Stromal cell of bone marrow (primary cell): Measurements from ENCODE around the gene CHD2.
"Not testable (repeated sequence)": the region's sequence is repeated elsewhere in the genome, so short reads cannot be mapped to it uniquely, and the experiment has no call there.

Experiments
- DNase-seq: peaks from one replicate; pipeline ENCODE4 v3.0.0-alpha.2; 2012; ENCODE audit warnings: low read depth

Gene CHD2

DNA sequence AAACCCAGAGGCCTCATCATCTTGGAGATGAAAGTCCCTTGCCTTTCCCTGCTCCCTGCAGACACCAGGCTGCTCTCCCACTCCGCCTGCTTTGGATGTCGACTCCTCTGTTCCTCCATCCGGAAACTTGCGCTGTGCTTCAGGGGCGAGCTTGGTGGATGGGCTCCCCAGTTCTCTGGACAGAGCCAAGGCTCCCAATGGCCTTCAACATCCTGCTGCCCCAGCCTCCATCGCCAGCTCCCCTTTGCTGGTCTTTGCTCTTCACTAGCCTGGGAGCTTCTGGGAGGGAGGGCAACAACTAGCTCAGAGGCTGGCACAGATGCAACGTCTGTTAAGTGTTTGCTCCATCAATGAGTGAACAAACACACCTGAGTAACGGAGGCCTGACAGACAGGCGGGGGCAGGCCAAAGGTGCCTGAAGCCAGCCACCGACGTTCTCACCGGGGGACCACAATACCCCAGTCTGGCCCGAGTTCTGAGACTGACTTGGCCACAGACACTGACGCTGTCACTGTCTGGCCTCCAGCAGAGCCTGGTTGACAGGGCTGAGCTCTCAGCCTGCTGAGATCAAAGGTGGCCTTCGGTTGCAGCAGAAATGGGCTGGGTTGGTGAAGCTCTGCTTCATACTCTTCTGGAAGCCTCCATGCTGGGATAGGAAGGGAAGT lies 149.9 kb downstream of the CHD2 start:
- no peak for DNase-seq

DNA sequence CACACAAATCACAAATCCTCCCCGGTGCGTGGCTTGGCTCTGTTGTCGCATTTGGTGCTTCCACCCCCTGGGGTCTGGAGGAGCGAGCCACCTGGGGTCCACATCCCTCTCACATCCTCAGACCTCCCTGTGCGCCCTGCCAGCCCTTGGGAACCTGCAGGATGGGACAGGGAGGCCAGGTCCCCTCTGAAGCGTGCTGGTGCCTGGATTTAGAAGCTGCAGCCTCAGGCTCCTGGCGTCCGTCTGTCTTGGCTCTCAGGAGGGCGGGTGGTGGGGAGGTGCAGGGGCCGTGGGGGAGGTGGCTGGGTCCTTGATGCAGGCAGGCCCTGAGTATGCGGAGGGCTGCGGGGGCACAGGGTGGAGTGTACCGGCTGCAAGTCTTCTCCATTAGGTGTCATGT lies 150.5 kb downstream of the CHD2 start:
- DNase-seq, result no peak

DNA sequence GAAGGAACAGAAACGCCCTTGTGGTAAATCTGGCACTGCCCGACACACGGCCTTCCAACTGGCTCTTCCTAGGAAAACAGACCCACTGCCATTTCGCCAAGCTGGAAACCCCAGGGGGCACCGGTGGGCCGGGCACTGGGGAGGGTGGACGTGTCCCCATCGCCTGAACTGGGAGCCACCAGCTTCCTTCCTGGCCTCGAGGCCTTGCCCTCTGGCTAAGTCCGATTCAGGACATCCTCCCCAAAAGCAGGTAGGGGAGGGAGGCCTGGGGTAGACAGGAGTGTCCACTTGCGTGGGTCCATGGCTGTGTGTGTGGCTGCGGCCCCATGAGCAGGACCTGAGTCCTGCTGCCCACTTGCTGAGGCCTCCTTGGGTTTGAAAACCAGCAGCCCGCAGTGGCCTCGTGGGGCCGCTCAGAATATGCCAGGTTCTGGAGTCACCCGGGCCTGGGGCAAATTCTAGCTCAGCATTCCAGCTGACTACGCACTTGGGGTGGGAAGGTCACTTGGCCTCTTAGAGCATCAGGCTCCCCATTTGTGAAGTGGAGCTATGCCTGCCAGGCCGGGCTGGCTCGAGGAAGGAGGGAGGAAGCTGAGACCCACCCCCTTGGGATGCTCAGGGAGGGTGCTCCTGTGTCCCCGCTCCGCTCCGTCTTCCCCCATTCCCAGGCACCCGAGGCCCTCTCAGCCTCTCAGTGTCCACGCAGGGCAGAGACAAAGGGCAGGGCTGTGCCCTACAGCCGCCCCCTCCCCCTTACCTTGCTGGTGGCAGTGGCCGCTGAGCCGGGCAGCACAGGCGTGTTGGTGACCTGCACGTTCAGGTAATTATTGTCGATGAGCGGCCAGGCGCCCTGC lies 151.3 kb downstream of the CHD2 start:
- no peak for DNase-seq

DNA sequence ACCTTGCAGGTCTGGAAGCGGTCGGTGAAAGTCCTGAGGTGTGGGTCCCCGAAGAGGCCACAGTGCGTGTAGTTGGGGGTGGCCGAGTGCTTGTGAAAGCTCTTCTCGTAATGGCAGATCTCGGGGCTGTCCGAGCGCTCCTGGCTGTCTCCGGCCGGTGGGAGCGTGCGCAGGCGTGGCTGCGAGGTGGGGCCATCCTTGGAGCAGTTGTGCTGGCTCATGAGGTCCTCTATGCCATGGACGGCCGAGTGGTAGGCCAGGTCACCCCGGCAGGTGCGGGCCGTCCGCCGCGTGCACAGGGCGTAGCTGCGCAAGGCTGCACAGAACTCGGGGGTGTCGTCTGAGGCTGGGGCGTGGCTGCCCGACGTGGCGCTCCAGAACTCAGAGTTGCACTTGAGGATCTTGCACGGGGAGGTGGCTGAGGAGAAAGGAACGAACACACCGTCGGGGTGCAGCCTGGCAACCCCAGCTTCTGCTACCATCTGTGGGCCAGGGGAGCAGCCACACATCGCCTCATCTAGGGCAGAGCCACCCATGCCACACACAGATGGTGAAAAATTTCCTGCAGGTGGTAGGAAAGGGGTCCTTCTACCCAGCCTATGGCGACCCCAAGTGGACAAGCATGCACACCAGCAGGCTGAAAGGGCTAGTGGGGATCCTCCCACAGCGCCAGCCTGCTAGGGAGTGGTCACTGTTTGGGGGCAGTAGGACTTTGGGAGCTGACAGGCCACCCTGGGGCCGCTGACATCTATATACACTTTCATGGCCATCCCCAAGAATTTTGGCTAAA lies 152.2 kb downstream of the CHD2 start:
- DNase-seq, result no peak

DNA sequence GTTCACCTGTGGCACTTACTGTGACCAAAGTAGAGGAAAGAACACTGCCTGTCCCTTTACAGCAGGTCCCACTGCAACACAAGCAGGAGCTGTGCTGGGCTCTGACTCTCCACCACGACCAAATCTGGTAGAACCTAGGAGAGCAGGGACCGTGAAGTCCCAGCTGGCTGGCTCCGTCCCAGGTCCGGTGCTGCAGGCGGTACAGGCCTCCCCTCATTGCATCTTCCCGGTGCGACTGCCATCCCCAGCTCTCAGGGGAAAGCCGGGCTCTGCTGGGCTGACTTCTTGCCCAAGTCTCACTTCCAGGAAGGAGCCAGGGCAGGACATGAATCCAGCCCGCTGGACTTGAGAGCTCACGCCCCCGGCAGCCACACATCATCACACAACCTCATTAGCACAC lies 155.1 kb downstream of the CHD2 start:
- DNase-seq, result no peak

DNA sequence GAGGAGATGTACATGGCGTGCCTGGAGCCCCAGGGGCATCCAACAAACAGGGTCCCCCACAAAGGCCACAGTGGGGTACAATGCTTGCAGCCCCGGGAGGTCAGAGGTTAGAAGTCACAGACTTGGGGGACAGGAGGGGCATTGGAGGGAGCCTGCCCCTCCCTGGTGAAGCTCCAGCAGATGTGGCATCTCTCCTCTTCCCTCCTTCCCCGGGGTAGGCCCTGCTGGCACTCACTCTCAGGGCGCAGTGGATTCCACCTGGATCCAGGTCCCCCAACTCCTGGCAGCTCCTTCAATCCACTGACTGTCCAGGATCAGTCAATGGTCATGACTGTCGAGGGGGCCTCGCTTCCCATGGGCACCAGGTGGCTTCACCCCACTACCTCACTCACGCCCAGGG lies 156.7 kb downstream of the CHD2 start:
- DNase-seq, result no peak

DNA sequence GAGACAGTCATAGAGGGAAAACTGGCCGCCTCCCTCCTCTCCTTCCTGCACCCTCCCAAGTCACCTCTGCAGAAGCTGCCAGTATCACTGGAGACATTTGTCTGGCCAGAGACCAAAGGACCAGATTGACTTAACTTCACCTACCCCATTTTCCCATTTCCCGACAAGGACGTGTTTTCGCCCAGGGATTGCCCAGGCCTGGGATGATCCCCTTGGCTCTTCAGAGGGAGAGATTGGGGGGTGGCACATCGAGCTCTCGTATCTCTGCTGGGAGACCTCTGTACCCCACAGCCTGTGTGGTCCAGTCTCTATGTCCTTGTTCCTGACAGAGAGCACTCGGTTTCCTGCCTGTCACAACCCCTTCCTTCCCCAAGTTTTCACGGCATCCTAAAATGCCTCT lies 157.5 kb downstream of the CHD2 start:
- no peak for DNase-seq

DNA sequence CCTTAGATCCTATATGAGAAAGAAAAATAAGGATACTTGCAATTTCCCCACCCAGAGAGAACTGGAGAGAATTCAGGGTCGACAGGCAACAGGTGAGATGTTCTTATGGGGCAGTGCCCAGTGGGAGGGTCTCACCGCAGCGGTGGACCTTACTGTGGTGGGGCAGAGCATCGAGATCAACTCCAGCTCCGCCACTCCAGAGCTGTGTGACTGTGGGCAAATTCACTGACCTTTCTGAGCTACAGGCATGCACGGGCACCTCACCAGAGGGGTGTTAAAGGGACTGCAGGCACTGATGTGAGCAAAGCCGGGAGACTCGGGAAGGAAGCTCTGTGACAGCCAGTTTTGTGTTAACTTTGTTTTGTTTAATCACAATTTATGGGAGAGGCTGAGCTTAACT lies 158.0 kb downstream of the CHD2 start:
- no peak for DNase-seq

DNA sequence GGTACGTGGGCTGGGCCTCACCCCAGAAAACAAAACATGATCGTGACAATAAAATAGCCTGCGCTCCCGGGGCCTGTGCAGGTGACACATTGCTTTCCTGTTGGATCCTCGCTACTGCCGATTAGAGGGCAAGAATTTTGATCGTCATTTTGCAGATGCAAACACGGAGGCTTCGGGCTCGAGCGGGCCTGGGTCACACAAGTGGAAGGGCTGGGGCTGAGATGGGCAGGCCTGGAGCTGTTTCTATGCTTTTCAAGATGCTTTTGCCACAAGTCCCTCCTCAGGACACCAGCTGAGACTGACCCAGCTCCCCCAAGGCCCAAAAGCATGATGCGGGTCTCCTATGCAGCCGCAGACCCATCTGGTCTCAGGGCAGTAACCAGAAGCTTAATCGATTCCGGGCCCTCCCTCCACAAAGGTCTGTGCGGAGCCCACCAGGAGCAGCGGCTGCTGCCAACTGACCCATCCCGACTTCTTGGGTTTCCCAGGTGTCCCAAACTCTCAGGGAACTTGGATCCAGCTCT lies 158.8 kb downstream of the CHD2 start:
- DNase-seq, result no peak

DNA sequence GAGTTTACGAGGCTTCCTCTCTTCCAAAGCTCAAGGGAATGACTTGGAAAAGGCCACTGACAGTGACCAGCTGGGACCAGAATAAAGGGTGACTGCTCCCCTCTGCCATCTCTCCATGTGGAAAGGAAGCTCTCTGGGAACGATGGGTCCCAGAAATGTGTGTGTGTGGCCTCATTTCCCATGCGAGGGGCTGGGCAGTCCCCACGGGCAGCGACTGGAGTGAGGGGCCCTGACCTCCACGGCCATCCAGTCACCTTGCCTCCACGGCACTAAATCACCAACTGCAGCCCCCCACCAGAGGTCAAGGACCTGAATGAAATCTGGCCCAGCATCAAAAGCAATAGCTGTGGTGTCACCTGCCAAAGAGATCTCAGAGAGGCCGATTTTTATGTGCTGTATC lies 159.3 kb downstream of the CHD2 start:
- no peak for DNase-seq

DNA sequence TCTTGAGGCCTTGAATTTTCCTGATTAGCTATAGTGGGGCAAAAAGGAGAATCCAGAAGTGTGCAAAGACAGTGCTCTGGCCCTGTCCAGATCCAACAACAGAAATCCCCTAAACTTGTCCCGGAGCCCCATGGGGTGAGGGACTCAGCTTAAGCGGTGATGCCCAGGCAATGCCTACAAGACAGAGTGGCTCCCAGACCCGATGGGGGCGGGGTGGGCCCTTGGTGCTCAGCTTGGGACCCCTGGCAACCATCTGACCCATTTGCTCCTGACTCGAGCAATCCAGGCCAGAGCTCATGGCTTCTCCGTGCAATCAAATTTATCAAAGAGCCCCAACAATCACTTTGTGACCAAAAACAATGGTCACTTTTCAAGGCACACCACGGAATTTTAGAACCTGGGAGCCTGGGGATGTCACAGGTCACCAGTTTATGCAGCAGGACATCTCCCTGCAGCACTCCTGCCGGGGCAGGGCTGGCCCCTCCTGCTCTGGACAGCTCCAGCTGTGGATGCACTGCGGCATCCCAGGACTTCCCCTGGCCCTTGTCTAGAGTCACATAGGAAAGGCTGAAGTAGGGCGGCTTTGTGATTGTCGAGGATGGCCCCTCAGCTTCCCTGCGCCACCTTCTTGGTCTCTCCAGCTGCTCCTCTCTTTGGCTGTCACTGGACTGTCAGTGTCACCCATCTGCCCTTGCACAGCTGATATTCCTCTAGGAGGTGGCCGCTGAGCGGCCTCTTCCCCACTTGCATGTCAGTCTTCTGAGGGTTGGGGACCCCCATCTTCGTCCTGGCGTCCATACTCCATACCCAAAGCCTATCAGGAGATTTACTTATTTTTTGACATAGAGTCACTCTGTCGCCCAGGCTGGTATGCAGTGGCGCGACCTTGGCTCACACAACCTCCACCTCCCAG lies 160.5 kb downstream of the CHD2 start:
- no peak for DNase-seq

DNA sequence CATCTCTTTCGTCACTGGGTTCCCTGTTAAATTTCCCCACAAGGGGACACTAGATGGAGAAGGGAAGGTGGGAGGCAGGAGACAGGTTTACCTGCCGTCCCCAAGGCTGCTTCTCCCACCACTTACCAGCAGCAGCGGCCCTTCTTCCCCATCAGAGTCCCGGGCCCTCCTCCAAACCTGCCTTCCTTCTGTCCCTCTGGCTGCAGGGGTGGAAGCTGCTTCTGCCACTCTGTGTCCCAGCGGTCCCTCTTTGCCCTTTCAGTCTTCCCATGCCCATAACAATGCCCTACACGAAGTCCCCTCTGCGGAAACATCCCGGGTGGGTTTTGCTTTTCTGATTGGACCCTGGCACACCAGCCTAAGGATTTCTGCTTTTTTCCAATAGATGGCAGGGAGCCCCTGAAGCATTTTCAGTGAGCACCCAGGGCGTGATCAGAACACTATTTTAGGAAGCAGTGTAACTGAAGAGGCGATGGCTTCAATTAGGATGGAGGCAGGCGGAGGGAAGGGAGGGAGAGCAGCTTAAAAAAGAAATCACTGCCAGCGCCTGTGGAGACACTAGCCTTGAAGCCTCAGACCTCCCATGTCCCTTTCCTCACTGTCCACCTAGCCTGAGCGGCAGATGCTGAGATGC lies 162.6 kb downstream of the CHD2 start:
- not testable (repeated sequence) for DNase-seq

DNA sequence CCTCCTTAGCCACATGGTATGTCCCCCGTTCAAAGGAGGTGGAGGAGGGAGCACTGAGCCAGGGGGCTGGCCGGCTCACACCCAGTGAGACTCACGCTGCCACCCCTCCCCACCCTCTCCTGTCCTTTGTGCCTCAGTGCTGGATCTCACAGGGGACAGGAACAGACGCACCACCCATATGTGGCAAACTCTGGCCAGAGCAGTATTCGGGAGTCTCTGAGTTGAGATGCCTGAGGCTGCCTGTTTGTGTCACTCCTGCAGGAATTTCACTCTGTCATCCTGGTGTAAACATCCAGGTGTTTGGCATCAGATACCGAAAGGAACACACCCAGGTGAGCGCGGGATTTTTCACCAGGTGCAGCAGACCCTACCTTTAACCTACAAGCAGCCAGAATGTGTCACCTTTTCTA lies 163.1 kb downstream of the CHD2 start:
- DNase-seq, result no peak

DNA sequence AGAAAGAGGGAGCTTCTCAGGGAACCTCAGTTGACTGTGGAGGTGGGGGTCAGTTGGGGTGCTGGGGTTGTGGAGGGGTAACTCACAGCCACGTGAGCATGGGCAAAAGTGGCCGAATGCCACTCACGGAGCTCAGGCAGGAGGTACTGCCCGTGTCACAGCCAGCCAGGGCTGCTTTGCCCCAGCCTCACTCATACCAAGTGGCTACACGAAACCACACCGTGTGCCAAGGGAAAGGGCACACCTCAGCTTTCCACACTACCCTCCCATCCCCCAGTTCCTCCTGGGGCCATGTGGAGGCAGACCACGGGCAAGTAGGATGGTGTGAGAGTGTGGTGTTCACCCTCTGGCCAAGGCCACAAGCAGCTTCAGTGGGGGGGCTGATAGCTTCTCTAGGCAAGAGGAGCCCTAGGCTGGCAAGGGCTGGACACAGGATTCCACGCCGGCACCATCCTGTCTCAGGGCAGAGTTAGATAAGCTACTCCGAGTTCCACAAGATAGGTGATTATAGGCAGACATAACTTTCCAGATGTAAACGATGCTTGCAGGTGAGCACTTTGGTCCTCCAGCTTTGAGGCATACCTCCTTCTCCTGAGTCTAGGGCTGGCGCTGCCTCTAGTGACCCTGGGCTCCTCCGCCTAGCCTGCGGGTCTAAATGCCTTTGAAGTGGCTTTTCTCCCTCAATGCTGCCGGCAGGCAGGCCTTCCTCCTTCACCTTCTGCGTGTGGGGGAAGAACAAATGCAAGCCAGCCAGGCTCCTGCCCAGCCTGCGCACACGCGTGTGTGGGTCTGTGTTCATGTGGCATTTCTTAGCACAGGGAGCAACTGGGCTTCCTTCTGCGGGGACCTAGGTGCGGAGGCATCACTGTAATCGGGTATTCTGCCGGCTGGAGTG lies 163.9 kb downstream of the CHD2 start:
- no peak for DNase-seq

DNA sequence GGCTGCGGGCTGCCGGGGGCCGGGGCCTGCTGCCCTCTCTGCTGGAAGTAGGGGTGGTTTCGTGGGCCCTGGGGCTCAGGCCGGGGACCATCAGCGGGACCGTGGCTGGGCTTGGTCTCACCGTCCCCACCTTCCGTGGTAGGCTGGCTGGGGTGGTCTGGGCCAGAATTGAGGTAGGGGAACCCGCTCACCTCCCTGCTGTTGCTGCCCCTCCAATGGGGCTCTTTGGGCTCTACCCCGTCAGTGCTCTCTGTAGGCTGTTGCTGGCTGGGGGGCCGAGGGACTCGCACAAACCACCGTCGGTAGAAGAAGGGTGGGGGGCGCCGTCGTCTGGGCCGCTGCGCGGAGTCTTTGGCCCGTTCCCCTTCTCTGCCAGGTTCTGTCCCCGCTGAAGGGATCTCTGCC lies 165.5 kb downstream of the CHD2 start:
- no peak for DNase-seq

DNA sequence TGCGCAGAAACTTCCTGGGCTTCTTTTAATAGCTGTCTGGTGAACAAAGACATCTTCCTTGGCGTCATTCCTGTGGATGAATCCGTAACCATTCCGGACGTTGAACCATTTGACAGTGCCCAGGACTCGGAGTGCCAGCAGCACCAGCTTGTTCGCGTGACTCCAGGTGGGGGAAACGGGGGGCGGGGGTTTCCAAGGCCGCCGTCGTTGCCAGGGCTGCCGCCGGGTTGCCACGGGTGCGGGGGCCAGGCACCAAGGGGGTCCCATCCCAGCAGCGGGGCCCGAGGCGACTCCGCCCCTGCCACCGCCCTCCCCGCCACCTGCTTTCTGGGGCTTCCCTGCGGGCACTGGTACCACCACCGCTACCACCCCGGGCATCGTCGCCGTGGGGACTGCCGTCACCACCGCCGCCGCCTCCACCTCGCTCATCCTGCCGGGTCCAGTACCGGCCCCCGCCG lies 166.1 kb downstream of the CHD2 start:
- no peak for DNase-seq

DNA sequence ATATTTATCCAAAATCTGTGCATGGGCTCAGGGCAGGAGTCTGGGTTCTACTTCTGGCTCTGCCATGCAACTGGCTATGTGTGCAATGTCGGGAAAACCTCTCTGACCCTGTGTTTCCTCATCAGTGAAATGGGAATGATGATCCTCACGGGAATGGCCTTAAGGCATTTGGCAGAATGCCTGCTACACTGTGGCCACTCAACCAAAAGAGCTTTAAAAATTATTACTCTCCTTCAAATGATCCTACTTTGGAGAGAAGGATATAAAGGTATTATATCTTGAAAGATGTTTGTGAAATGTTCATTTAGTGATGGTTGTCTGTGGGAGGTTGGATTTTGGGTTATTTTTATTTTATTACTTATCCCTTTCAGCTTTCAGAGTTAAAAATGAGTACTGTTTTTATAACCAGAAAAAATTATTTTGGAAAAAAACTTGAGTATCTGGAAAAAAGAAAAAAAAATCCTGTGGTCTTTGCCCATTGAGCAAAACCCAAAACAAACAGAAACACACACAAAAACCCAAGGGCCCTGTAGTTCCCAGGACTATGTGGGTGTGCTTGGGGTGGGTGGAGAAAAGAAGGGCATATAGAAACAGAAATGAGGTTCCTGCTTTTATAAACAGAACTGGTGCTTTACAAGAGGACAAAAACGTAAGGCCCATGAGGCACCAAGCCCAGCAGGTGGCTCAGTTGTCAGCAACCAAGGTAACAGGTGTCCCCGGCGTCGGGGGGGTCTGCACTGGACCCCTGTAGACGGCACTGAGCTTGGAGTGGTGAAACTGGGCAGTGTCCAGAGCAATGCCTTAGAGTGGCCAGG lies 166.9 kb downstream of the CHD2 start:
- no peak for DNase-seq

DNA sequence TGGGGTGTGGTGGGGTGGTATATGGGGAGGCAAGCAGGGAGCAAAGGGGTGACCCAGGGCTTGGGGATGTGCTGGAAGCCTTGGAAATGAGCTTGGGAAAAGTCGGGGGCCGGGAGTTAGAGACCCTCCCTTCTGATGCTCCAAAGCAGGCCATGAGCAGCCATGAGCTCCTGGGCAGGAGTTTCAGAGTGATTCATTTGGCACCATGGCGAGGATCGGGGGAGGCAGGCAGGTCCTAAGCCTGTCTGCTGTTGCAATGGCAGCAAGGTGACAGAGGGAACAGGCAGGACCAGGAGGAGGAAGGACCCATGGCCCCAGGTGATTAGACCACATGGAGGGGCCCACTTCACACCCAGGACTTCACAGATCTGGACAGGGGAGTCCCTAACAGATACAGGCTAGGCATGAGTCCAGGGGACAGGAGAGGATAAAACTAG lies 167.5 kb downstream of the CHD2 start:
- DNase-seq, result no peak

DNA sequence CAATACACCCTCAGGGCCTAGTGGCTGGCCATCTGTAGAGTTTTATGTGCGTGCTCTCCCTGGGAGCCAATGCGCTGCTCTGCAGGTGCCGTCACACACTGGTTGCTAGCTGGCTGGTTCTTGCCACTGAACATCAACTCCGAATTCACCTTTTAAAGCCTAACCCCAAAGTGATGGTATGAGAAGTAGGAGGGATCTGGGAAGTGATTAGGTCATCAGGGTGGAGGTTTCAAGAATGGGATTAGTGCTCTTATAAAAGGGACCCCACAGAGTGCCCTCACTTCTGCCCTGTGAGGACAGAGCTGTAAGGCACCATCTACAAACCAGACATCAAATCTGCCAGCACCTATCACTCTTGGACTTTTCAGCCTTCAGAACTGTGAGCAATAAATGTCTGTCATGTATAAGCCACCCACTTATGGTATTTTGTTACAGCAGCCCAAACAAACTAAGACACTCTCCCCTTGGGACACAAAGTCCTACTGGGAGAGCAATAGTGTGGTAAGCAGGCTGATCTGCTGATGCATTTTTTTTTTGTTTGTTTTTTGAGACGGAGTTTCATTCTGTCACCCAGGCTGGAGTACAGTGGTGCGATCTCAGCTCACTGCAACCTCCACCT lies 168.6 kb downstream of the CHD2 start:
- no peak for DNase-seq
